Measurements from ENCODE around the gene KRTAP5-4. TPM values are rescaled to one million over a fixed set of nuclear protein-coding genes. Genes with fewer than 3 reads are reported as not detected.

KRTAP5-4 gene
- total and polyA plus RNA-seq, 2 donors (not counting 3 experiments of a cell fraction or from before 2014, with no cell fraction given), result not detected

GRCh38 chr11:1660111-1660867 lies 38.4 kb upstream of the KRTAP5-4 start:
- Histone ChIP-seq H3K4me3 (replicated peaks in 1 of 3; ENCODE audit: insufficient read depth in 1 of 3, low read depth in 1 of 3, low read length in 3 of 3) (no peak overlapping the region), H3K4me1 (ENCODE audit: control insufficient read depth, extremely low read depth, insufficient read depth, low read length) (no peaks in the 10 kb centered on the region), H3K79me2 (ENCODE audit: control insufficient read depth, insufficient read depth, low read length) (no peaks in the 10 kb centered on the region), H4K20me1 (replicated peaks; ENCODE audit: control insufficient read depth, extremely low read depth, insufficient read depth, low read length) (no peaks in the 10 kb centered on the region), H3K4me2 (ENCODE audit: insufficient read depth, low read length) (no peak overlapping the region), H3K27ac (ENCODE audit: insufficient read depth, low read depth, low read length) (no peak overlapping the region), H3K9me3 (replicated peaks; ENCODE audit: control insufficient read depth, insufficient read depth, low read length) (no peaks in the 10 kb centered on the region), H3K27me3 (ENCODE audit: control insufficient read depth in 2 of 2, insufficient read depth in 2 of 2, low read length in 2 of 2) (no peaks in the 10 kb centered on the region), H3K36me3 (ENCODE audit: control insufficient read depth in 2 of 2, extremely low read depth in 1 of 2, insufficient read depth in 2 of 2, low read length in 2 of 2) (no peaks in the 10 kb centered on the region), H3K9me1 (replicated peaks; ENCODE audit: control insufficient read depth, extremely low read depth, insufficient read depth, low read length) (no peaks in the 10 kb centered on the region), H3K9ac (replicated peaks; ENCODE audit: extremely low read depth, insufficient read depth, low read length) (no peak overlapping the region), H2AFZ (ENCODE audit: low read depth, low read length) (no peak overlapping the region)
- ChIA-PET CTCF (interaction anchor here (1.4 to 1.9 kb wide), 2 partner anchors 34 to 172 kb away, joined by 4 to 7 read pairs; no protein-coding TSS in a partner anchor), POLR2A (interaction anchor here (0.6 kb wide), 1 partner anchor 902 kb away, joined by 3 read pairs; no protein-coding TSS in a partner anchor)
- BruUV-seq (replicated peaks), result no TSS peak
- TF ChIP-seq FOS (IDR thresholded peaks at IDR 0.05; ENCODE audit: borderline replicate concordance, insufficient read depth, low read length) (no peak), POLR2AphosphoS5 (IDR thresholded peaks at IDR 0.05; ENCODE audit: insufficient read depth, low read depth, low read length) (no peak), JUN (IDR thresholded peaks at IDR 0.05; ENCODE audit: borderline replicate concordance, insufficient read depth, insufficient read length, low read depth) (no peak), MAX (IDR thresholded peaks at IDR 0.05; ENCODE audit: insufficient read depth, insufficient read length) (no peak), POLR2A (IDR thresholded peaks at IDR 0.05; ENCODE audit: low read depth, low read length) (no peak), MYC (IDR thresholded peaks at IDR 0.05; ENCODE audit: low read depth, low read length) (no peak), EZH2 (IDR thresholded peaks at IDR 0.05; ENCODE audit: borderline replicate concordance, low read depth, low read length, severe bottlenecking) (no peak), CTCF (IDR thresholded peaks at IDR 0.05; ENCODE audit: extremely low read depth in 1 of 2, insufficient read depth in 1 of 2, low read depth in 1 of 2, low read length in 2 of 2) (no peak), GATA2 (IDR thresholded peaks at IDR 0.05; ENCODE audit: insufficient read depth, insufficient read length, low read depth, low read length) (no peak)
- DNase-seq (ENCODE audit: low read depth, low spot score), result no peak
- dilution Hi-C loops (cut with MboI; ENCODE audit: extremely low pct_ligation_motif_present, low sequenced_read_pairs), result no loop called here
- no peak for FAIRE-seq
- intact Hi-C loops (cut with micrococcal nuclease), result no loop called here

Data from endothelial cell of umbilical vein (primary cell).